Measurements from ENCODE around the gene LPP.

The LPP gene

GRCh38 chr3:188380252-188380651, 226.3 kb downstream of the LPP start:
- no peak for DNase-seq

GRCh38 chr3:188380722-188381121, 226.8 kb downstream of the LPP start:
- no peak for DNase-seq

DNA sequence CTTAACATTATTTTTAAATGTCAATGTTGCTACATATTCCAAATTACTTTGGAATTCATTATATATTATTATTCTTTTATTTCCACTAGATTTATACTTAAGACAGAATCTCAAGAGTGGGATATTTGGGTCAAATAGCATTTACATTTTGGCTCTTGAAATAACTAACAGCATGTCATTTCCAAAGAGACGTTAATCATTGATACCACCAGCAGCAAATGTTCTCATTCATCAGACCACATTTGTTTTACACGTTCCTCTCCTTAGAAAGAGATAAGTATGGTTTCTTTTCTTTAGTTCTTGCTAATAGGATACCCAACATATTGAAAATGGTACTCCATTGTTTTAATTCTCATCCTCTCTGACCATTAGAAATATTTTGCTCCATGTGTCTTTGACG, 229.8 kb downstream of the LPP start:
- DNase-seq: no peak

GRCh38 chr3:188385295-188385694, 231.3 kb downstream of the LPP start:
- DNase-seq: peak; percentile 95

GRCh38 chr3:188389711-188390342, 235.9 kb downstream of the LPP start:
- peak; percentile 99 for DNase-seq

DNA sequence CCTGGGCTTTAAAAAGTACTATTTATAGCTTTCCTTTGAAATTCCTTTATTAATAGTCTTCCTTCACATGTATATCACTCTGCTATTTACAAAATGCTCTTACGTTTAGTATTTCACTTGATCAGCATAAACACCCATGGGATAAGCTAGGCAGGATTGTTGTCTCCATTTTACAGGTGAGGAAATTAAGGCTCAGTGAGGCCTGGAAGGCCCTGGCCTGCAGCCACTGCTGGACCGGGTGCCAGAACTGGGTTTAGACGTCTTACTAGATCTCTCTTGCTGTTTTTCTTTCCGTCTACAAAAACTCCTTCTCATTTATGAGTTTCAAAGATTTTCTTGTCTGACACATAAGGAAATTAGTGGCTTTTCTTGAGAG, 236.4 kb downstream of the LPP start:
- no peak for DNase-seq

- DNase-seq: peak; percentile 74
Observed at GRCh38 chr3:188390775-188391443, 237.0 kb downstream of the LPP start.

DNA sequence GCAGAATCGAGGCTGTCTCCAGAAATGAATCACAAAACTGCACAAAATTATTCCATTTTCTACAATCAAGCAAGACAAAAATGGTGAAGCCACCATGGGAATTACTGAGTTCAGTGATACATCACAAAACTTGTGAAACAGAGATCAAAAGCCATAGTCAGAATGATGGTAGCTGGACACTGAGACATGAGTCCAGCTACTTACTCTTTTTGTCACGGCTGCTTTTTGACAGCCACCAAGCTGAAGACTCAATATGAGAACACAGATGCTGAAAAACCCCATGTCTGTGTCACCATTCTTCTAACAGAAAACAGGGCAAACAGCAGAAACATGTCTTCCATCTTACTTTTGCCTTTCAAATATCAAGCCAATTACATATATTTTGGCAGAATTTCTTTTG, 237.6 kb downstream of the LPP start:
- DNase-seq: peak; percentile 42

DNA sequence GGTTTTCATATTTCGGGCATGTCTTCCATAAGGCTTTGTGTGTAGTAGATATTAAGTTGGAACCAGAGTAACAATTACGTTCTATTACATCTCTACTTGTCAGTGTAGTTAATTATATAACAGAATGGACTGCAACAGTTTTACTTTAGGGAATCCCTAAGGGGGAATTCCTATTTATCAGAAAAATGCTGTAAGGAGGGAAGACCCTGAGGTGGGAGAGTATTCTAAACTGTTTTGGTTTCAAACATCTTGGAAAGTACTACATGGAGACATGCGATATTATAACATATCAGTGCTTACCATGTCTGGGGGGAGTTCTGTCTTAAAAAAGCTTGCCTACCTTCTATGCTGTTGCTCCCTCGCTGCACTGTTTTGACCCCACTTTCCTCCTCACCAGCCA, 238.1 kb downstream of the LPP start:
- peak; percentile 54 for DNase-seq

DNA sequence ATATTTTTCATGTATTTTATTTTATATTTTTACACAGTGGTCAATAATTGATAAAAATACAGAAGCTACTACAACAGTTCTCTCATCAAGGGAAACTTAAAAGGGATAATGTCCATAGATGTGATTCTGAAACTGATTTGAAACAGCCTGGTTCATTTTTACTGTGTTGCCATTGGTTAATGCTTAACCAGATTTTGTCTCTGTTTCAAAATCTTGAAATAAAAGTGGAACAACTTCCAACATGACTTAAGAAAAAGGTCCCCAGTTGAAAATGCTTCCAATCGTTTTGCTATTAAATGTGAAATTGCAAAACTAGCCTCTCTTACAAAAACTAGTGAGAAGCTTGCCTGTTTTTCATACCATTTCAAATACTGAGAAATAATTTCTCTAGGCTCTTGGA, 240.7 kb downstream of the LPP start:
- DNase-seq: peak; percentile 84

GRCh38 chr3:188396251-188396650, 242.3 kb downstream of the LPP start:
- DNase-seq: no peak

DNA sequence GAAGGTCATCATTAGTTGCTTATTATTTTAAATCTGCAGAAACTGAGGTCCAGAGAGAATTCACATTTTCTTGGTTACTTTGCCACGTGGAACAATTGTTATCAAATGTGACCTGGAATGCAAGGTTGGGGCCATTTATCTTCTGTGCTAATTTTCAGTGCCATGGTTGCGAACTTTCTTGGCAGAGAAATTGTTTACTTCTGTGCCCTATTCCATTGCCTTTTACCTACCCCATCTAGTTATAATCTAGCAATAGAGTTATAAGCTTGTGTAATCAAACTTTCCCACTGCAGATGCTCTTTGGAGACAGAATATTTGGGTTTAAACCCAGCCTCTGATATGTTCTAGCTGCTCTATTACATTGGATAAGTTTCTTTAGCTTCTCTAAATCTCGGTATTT, 242.9 kb downstream of the LPP start:
- DNase-seq: no peak

DNA sequence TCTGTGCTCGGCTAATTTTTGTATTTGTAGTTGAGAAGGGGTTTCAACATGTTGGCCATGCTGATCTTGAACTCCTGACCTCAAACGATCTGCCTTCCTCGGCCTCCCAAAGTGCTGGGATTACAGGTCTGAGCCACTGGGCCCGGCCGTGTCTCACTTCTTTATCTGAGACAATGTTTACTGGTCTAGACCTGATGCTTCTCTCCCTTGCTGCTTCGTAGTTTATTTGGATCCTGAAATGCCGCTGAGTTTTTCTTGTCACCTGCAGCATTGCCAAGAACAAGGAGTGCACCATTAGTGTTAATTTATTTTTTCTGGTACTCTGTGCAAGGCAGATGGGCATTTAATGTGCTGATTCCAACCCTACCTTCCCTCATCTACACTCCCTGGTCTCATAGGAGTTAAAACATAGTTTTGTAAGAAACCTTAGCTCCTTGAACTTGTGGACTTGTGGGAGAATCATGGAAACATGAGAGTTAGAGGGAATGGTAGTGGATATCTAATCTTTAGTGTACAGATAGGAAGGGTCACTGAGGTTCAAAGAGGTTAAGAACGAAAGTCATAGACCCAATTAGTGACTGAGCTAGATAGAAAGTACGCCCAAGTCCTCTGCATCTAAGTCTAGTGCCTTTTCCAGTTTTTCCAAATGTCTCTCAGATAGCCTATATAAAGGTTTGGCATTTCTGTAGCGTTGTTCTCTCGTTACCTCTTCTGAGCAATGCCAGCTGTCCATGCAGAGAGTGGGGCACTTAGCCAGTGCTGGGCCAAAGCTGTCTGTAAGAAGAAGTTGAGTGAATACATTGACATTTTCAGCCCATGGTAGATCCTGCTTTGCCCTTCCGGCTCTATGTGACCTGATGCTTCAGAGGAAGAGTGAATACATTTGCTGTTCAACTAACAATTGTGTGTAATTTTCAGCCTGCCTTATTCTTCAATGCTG, 244.1 kb downstream of the LPP start:
- DNase-seq: no peak

DNA sequence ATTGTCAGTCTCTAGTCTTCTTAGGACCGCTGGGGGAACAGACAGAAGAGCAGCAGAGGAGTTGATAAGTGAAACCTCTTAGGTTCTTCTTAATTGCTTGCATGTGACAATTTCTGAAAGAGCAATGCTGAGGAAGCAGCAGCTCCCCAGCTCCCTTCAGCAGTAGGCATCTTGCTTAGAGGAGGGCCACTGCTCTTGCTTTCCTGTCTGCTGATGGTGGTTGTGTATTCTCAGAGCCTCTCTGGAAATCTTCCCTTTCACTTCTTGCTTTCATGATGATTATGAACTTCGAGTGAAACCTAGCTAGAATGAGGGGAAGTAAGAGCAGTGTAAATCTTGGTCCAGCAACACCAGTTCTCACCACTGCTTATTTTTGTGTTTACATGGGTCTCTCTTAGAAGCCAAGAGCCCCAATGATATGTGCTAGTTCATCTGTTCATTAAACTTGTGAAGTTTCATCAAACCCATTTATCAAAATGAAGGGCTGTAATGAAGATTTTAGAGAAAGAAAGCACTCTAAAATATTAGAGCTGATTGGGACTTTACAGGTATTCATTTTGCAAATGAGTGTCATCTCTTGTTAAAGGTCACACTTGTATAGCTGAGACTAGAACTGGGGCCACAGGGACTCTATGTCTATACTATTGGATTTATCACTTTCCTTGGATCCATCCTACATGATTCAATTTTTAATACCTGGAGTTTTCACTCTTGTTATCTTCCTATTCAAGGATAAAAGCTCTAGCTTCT, 246.7 kb downstream of the LPP start:
- DNase-seq: peak; percentile 93

- DNase-seq: peak; percentile 58
Observed at GRCh38 chr3:188401244-188401993, 247.5 kb downstream of the LPP start.

GRCh38 chr3:188402229-188402628, 248.3 kb downstream of the LPP start:
- no peak for DNase-seq

DNA sequence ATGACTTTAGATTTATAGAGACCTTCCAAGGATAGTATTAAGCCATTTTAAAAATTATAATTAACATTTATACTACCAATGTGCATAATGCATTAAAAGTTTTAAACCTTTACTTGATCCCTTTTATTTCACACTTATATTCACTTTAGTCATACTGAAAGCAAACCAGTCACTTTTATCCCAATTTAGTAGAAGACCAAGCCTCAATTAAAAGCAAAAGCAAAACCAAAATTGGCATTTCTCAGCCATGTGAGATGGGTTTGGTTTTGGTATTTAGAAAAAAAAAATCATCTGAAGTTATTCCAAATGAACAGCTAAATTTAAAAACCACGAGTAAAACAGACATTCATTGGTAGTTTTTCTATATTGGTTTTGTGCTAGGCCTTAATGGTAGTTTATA, 249.4 kb downstream of the LPP start:
- DNase-seq: peak; percentile 60

DNA sequence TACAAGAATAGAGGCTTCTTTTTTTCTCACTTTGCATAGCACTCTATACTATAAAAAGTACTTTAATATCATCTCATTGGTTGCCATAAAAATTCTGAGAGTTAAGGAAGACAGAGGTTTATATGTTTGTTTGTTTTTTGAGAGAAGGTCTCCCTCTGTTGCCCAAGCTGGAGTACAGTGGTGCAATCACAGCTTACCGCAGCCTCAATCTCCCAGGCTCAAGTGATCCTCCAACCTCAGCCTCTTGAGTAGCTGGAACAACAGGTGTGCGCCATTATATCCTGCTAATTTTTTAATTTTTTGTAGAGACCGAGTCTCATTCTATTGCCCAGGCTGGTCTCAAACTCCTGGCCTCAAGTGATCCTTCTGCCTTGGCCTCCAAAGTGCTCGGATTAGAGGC, 250.2 kb downstream of the LPP start:
- DNase-seq: no peak

- no peak for DNase-seq
Observed at GRCh38 chr3:188404701-188405100, 250.7 kb downstream of the LPP start.

DNA sequence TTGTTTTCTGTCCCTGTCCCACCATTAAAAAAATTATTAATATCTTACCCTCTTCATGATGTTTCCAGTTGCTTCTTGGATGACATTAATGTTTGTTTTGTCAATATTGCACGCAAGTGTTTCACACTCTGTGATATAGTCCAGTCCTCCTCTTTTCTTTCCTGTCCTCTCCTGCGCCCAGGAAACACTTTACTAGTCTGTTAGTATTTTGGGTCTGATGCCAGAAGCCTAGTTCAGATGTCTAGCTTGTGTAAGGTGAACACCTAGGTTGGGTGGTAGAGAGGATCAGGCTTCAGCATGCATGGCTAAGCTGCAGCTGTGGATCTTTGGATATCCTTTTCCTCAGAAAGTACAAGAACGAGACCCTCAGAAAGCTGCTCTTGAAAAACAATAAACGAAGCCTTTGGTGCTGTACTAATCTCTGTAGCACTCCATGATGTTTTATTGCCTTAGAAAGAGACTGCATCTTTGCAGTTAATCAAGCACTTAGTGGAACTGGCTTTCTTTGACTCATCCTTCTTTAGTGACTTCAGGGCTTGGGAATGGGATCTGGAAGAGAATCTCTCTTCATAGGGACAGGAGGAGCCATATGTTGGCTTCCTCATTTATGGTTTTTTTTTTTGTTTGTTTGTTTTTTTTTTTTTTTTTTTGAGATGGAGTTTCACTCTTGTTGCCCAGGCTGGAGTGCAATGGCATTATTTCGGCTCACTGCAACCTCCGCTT, 253.4 kb downstream of the LPP start:
- no peak for DNase-seq

DNA sequence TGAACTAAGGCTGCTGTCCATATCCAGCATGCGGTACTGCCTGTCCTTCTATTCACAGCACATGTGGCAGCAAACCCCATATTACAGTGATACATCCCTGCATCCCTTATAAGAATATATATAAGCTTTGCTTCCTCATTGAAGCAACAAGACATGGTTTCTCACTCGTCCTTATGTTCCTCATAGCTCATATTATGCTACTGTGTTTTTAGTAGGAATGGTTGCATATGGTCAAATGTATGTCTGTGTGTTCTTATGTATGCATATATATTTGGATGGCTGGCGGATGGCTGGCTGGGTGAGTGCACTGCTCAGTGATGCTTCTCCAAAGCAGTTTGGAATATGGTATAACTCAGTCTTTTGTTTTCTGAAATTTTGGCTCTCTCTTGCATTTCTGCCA, 254.9 kb downstream of the LPP start:
- DNase-seq: no peak

DNA sequence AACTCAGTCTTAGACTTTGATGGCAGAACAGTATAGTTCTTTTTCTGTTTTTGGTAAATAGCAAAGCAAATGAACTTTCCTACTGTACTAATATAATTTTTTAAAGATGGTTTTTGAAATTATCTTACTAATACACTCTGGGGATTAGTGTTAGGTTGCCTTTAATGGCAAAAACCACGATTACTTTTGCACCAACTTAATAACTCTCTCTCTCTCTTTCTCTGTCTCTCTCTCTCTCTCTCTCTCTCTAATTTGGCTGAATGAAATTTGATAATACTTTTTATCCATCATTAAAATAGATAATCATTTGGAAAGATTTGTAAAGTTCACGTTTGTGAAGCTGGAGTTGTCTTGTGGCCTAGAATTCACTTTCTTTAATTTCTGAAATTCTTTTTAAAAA, 257.8 kb downstream of the LPP start:
- DNase-seq: no peak
